Endothelial cell of umbilical vein (primary cell): ENCODE results near the gene G3BP2. TPM values are rescaled to one million over a fixed set of nuclear protein-coding genes. Genes with fewer than 3 reads are reported as not detected.

Source experiments
- BruUV-seq: library from RNA; stranded (reverse); fragments of 400-500 nt; replicated peaks from 2 replicates; lab custom pipeline; 2021; lab: Mats Ljungman, UMichigan
- CTCF ChIA-PET: fragments of 300-600, 350-600 bp; sonication (Branson Sonifier 250); formaldehyde crosslinking; loops from one replicate; lab custom pipeline; 2021; ENCODE audit warnings: antibody characterized with exemption, inconsistent platforms; lab: Charles Lee
- POLR2A ChIA-PET: fragments of 300-600, 350-600 bp; sonication (Branson Sonifier 250); formaldehyde crosslinking; loops from one replicate; lab custom pipeline; 2021; ENCODE audit warnings: antibody characterized with exemption, inconsistent platforms; lab: Charles Lee
- DNase-seq: peaks from one replicate; pipeline ENCODE4 v3.0.0-alpha.2; 2011; ENCODE audit warnings: low read depth, low spot score
- FAIRE-seq: peaks from 2 replicates; lab custom pipeline; 2011; peaks lifted over from hg19 to GRCh38; lab: Jason Lieb, UNC
- H2AFZ ChIP-seq: 2 replicates; pipeline ENCODE4 v1.6.0; 2012; ENCODE audit warnings: low read depth, low read length, control low read depth, inconsistent platforms
- H3K27ac ChIP-seq: 2 replicates; pipeline ENCODE4 v1.5.1; 2011; ENCODE audit warnings: low read depth, mild to moderate bottlenecking, control low read depth, low read length, moderate library complexity; ENCODE audit not compliant: insufficient read depth
- H3K27me3 ChIP-seq, 2 experiments: 2 replicates each; pipeline versions ENCODE4 v1.6.0 to v1.6.1; 2011; ENCODE audit warnings: low read length in 2 of 2, mixed read lengths in 1 of 2; ENCODE audit not compliant: control insufficient read depth in 2 of 2, insufficient read depth in 2 of 2
- H3K36me3 ChIP-seq, 2 experiments: 2 replicates in 1 of 2; 3 replicates in 1 of 2; pipeline ENCODE4 v1.5.1; 2011; ENCODE audit warnings: low read length in 2 of 2, mild to moderate bottlenecking in 1 of 2, moderate library complexity in 1 of 2; ENCODE audit not compliant: control insufficient read depth in 2 of 2, insufficient read depth in 2 of 2; ENCODE audit errors: extremely low read depth in 1 of 2
- H3K4me1 ChIP-seq: 3 replicates; pipeline ENCODE4 v1.5.1; 2011; ENCODE audit warnings: mild to moderate bottlenecking, low read length; ENCODE audit not compliant: control insufficient read depth, insufficient read depth; ENCODE audit errors: extremely low read depth
- H3K4me2 ChIP-seq: 2 replicates; pipeline ENCODE4 v1.6.1; 2011; ENCODE audit warnings: low read length, control low read depth, mixed read lengths; ENCODE audit not compliant: insufficient read depth
- H3K4me3 ChIP-seq, 3 experiments: fragments of 200-600 bp in 1 of 3; sonication (generic), shearing (Covaris generic) in 1 of 3; replicated peaks in 1 of 3; 2 replicates each; pipeline ENCODE4 v1.5.1; 2011 to 2016; ENCODE audit warnings: control low read depth in 3 of 3, low read length in 3 of 3, mild to moderate bottlenecking in 2 of 3, inconsistent platforms in 1 of 3, low read depth in 1 of 3, moderate library complexity in 1 of 3; ENCODE audit not compliant: insufficient read depth in 1 of 3
- H3K79me2 ChIP-seq: 2 replicates; pipeline ENCODE4 v1.6.0; 2012; ENCODE audit warnings: low read length, inconsistent platforms; ENCODE audit not compliant: control insufficient read depth, insufficient read depth
- H3K9ac ChIP-seq: replicated peaks from 2 replicates; pipeline ENCODE3; 2011; ENCODE audit warnings: low read length, control low read depth; ENCODE audit not compliant: insufficient read depth; ENCODE audit errors: extremely low read depth
- H3K9me1 ChIP-seq: replicated peaks from 3 replicates; pipeline ENCODE4 v1.6.0; 2011; ENCODE audit warnings: mild to moderate bottlenecking, low read length; ENCODE audit not compliant: control insufficient read depth, insufficient read depth; ENCODE audit errors: extremely low read depth
- H3K9me3 ChIP-seq: replicated peaks from 2 replicates; pipeline ENCODE4 v1.5.1; 2012; ENCODE audit warnings: low read length, inconsistent platforms; ENCODE audit not compliant: control insufficient read depth, insufficient read depth
- H4K20me1 ChIP-seq: replicated peaks from 2 replicates; pipeline ENCODE3; 2011; ENCODE audit warnings: mild to moderate bottlenecking, low read length; ENCODE audit not compliant: control insufficient read depth, insufficient read depth; ENCODE audit errors: extremely low read depth
- FOS ChIP-seq: IDR thresholded peaks from 2 replicates; pipeline ENCODE4 v1.6.1; 2011; ENCODE audit warnings: mild to moderate bottlenecking, low read length, moderate library complexity, borderline replicate concordance; ENCODE audit not compliant: insufficient read depth
- JUN ChIP-seq: IDR thresholded peaks from 2 replicates; pipeline ENCODE4 v1.6.1; 2011; ENCODE audit warnings: borderline replicate concordance, low read depth; ENCODE audit not compliant: insufficient read length, insufficient read depth
- MYC ChIP-seq: IDR thresholded peaks from one replicate; pipeline ENCODE4 v1.6.1; 2011; ENCODE audit warnings: mild to moderate bottlenecking, low read depth, low read length
- POLR2A ChIP-seq: IDR thresholded peaks from 2 replicates; pipeline ENCODE4 v1.6.1; 2012; ENCODE audit warnings: low read depth, mild to moderate bottlenecking, control low read depth, low read length
- dilution Hi-C: fragments of 300-500 bp; cut with MboI; formaldehyde crosslinking; loops from one replicate; pipeline ENCODE4 v1.15.0; 2019; ENCODE audit warnings: low sequenced_read_pairs; ENCODE audit not compliant: extremely low pct_ligation_motif_present
- intact Hi-C: fragments of 100-400 bp; cut with micrococcal nuclease; formaldehyde crosslinking; loops from one replicate; pipeline ENCODE4 v1.10.0; 2022
- polyA plus RNA-seq, 4 experiments: library from polyadenylated mRNA; depleted of rRNA in 3 of 4; stranded (reverse) in 3 of 4; unstranded in 1 of 4; fragments of >200 nt; gene quantifications; 2 replicates each; pipeline versions ENCODE4 v1.2.1 to v1.2.3, GENCODE V29; 2011 to 2012; ENCODE audit warnings: missing spikeins in 1 of 4
- total RNA-seq: library from RNA; stranded (reverse); gene quantifications from 2 replicates; pipeline ENCODE4 v1.2.3, GENCODE V29; 2021

G3BP2 gene
- total and polyA plus RNA-seq, 2 donors (not counting 3 experiments of a cell fraction or from before 2014, with no cell fraction given) = 61.1 to 180 TPM

GRCh38 chr4:75658876-75659275 is 14.3 kb downstream of the G3BP2 start:
- H3K27ac ChIP-seq = peak overlapping the region; percentile 11
- H3K4me1 ChIP-seq = peaks cover 14% of the 10 kb centered on the region
- peaks cover 11% of the 10 kb centered on the region for H4K20me1 ChIP-seq
- no peak overlapping the region for H3K9ac ChIP-seq
- peak; percentile 30 for DNase-seq
- ChIA-PET CTCF (interaction anchor here (1.0 to 4.5 kb wide), 6 partner anchors 9 to 124 kb away, joined by 3 to 17 read pairs (median 6); partner anchors contain the start of gene USO1), POLR2A (no interaction called here)
- dilution Hi-C loops = no loop called here
- BruUV-seq = no TSS peak
- H3K79me2 ChIP-seq = peaks cover 63% of the 10 kb centered on the region
- H3K9me3 ChIP-seq = no peaks in the 10 kb centered on the region
- TF ChIP-seq JUN (peak; percentile 5), FOS (peak; percentile 19), POLR2A (no peak)
- peaks cover 6 to 36% of the 10 kb centered on the region in 2 experiments for H3K36me3 ChIP-seq
- H3K27me3 ChIP-seq = no peaks in the 10 kb centered on the region
- intact Hi-C loops = no loop called here
- H3K4me3 ChIP-seq = no peak overlapping the region
- FAIRE-seq = no peak
- no peaks in the 10 kb centered on the region for H3K9me1 ChIP-seq
- no peak overlapping the region for H3K4me2 ChIP-seq
- H2AFZ ChIP-seq = no peak overlapping the region

DNA sequence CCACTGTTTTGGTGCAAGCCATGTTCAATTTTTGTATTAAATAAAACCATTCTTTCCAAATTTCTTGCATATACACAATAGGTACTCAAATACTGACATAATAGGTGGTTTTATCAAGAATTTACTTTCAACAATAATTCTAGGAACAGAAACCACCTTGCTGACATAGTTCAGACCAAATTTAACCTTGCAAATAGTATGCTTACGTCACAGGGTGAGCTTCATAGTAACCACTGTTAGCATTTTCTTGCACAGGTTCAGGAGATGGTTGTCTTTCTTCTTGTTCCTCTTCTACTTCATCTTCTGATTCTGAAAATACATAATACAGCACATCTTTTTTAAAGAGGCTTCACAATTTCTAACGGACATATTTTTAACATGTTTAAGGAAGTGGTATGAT is 17.6 kb downstream of the G3BP2 start:
- DNase-seq (no peak), FAIRE-seq (no peak)
- H3K9ac ChIP-seq = no peak overlapping the region
- peaks cover 14% of the 10 kb centered on the region for H3K4me1 ChIP-seq
- H3K79me2 ChIP-seq = peaks cover 54% of the 10 kb centered on the region
- no peak overlapping the region for H3K4me2 ChIP-seq
- TF ChIP-seq JUN (no peak), MYC (no peak)
- POLR2A ChIA-PET = no interaction called here
- no peaks in the 10 kb centered on the region for H3K27me3 ChIP-seq
- CTCF ChIA-PET = interaction anchor here (1.7 to 4.7 kb wide), 3 partner anchors 13 to 192 kb away, joined by 4 to 30 read pairs (median 14); partner anchors contain the start of gene USO1
- H3K4me3 ChIP-seq = no peak overlapping the region
- intact Hi-C loops = no loop called here
- peaks cover 9% of the 10 kb centered on the region for H4K20me1 ChIP-seq
- peaks cover 8 to 36% of the 10 kb centered on the region in 2 experiments for H3K36me3 ChIP-seq
- BruUV-seq = no TSS peak
- H3K9me3 ChIP-seq = no peaks in the 10 kb centered on the region
- dilution Hi-C loops = no loop called here
- H3K27ac ChIP-seq = no peak overlapping the region
- no peak overlapping the region for H2AFZ ChIP-seq
- no peaks in the 10 kb centered on the region for H3K9me1 ChIP-seq
